Activated T-helper 1 cell treated with Interleukin-2 at 50 U/mL for 16 hours (primary cell): ENCODE data around the gene IQUB.
"Not testable (repeated sequence)": the region's sequence is repeated elsewhere in the genome, so short reads cannot be mapped to it uniquely, and the experiment has no call there.

Source experiments
- DNase-seq: peaks from one replicate; pipeline ENCODE4 v3.0.0-alpha.2; 2020; ENCODE audit warnings: low read depth

IQUB gene

DNA sequence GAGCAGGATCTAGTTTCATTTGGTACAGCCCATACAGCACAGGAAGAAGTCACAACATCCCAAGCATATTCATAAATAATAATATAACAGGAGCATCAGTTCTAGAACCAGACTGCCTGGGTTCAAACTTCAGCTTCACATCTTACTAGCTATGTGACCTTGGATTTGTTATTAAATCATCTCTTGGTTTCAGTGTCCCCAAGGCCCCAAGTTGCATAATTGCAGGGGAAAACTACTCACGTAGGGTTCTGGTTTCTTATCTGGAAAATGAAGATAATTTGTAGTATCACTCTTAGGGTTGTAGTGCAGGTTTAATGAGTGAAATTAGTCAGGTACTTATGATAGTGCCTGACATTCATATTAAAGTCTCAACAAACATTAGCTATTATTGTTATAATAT lies 5.5 kb upstream of the IQUB start:
- no peak for DNase-seq

DNA sequence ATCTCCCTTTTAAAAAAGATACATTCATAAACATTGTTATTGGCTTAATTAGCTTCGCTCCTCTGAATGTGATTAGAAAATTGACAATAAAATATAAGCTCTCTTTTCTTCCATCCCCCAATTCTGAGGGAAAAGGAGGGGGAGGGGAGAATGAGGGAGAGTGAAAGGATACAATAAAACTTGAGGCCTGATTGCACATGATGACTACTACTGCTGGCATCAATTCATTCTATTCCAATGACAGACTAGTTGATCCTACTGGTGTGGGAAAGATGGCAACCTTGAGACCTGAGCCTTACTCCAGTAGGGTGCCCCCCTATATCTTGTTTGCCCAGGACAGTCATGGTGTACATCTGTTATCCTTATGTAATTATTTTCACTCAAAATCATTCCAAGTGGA lies 4.5 kb upstream of the IQUB start:
- no peak for DNase-seq

DNA sequence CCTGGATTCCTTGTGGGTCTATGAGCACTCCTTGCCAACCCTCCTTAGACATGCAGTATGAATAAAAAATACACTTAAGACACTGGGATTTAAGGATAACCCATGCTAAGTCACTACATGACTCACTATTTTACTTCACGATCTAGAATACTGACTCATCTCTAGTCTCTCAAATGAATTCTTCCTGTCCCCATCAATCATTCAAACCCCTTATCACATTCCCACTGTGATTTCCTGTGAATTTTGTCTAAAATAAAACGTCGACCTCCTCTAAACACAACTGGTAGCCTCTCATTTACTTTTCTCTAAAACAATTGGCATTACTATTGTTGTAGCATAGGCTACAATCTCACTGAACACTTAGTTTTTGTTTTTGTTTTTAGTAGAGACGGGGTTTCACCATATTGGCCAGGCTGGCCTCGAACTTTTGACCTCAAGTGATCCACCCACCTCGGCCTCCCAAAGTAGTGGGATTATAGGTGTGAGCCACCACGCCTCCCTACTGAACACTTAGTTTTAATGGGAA lies 3.9 kb upstream of the IQUB start:
- DNase-seq: no peak

DNA sequence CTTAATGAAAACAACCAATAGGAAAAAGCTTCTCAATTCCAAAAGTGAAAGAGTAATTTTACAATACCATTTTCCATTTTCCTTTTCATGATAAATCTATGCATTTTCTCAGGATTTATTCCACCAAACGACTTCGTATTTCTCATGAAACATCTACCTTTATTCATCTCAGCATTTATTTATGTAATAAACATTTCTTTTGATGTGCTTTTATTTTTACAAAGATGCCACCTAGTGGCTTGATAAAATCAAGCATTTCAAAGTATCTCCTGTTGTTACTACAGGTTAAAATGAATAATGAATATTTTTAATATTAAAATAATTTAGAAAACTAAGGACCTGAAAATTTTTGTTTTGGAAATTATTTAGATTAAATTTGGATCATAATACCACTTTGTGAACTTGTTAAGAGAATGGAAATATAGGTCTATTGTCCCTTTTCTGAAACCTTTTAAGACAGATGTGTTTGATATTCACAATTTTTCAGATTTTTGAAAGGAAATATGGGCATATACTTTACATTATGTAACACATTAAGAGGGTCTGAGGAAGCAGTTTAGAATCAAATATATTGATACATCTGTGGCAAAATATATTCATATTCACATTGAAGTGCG lies 2.7 kb upstream of the IQUB start:
- DNase-seq: no peak

DNA sequence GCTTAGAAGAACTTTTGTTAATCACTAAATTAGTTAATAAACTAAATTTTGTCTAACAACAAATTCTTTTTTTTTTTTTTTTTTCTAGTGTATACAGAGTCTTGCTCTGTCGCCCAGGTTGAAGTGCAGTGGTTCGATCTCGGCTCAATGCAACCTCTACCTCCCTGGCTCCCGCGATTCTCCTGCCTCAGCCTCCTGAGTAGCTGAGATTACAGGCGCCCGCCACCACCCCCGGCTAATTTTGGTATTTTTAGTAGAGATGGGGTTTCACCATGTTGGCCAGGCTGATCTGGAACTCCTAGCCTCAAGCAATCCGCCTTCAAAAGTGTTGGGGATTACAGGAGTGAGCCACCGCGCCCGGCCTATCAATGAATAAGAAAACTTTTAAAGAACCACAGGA lies 1.1 kb upstream of the IQUB start:
- no peak for DNase-seq

DNA sequence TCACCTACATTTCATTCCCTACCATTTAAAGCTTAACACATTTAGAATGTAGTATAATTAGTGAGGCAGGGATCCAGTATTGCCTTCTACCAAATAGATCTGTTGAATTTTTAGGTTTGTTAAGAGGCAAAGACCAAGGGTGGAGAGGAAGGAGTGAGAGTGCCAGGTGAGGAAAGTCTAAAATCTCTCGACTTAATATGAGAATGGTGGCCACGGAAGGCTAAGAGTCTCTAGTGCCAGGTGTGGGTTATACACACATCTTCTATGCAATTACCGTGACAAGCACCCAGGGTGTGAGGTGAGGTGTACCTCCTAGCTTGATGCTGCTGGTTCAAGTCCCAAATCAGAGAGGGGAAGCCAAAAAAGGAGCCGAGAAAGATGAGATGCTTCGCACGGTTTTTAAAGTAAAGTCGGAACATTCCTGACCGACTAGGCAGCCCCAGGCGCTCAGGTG lies 439 bp downstream of the IQUB start:
- DNase-seq: no peak

DNA sequence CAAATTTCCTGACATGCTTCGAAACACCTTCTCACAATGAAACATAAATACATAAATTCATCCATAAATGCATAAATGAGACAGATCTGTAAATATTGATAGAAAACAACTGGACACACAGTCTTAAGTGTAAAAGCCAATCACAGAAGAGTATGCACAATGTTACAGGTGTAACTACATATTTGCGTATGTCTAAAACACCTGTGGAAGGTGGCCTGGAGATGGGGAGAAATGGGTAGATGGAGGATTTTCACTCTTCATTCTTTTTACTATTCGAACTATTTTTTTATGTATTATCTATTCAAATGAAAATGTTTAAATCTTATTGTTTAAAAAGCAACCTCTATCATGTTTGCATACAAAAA lies 860 bp downstream of the IQUB start:
- DNase-seq: no peak

DNA sequence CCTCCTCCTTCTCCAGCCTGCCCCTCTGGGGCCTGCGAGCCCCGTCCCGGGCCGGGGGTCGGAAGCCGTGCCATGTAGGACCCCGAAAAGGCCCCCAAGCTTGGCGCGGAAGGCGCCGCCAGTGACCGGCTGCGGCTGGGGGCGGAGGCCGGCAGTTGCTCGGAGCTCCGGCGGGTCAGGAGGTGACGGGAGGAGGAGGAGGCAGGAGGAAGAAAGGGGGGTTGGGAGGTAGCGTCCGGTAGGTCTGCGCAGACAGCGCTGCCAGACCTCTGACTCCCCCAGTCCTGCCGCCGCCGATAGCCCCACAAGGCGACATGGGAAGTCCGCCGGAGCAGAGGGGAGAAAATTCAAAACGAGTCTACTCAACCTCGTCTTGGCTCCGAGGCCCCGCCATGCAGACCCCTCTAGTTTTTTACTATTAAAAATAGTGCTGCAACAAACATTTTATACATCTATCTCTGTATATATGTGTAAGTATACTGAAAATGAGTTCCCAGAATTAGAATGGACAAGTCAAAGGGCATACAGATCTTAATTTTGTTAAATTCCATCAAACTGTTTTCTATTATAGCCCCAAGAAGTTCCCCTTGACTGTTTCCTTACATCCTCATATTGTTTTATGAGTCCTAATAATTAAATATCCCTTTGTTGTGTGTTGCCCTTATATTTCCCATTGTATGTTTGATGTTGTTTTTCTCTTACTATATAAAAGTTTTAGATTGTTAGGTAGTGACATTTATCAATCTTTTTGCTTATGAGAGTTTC lies 1.4 kb downstream of the IQUB start:
- DNase-seq: not testable (repeated sequence)

DNA sequence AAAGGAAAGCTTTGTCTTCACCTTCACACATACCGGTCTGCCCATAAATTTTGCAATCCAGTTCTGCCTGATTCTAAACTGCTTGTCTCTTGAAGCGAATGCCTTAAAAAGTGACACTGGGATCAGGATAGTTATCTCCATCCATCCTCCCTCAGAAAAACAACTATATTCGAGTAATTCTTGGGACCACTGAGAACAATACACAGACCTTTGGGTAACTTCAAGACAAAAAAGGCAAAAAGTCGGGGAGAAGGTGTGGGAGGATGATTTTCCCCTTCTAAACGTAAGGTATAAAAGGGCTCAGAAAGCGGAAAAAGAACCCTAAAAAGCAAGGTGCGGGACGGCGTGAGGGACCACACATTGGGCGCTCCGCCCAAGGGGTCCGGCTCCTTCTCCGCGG lies 2.1 kb downstream of the IQUB start:
- DNase-seq: not testable (repeated sequence)

DNA sequence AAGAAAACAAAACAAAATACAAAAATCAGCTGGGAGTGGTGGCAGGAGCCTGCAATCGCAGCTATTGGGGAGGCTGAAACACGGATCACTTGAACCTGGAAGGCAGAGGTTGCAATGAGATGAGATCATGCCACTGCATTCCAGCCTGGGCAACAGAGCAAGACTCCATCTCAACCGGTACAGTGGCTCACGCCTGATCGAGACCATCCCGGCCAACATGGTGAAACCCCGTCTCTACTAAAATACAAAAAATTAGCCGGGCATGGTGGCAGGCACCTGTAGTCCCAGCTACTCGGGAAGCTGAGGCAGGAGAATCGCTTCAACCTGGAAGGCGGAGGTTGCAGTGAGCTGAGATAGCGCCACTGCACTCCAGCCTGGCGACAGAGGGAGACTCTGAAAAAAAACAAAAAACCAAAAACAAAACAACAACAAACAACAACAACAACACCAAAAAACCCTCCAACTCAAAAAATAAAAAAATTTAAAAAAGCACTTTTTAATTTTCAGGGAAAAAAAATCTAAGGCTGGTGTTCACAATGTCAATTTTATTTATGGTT lies 4.3 kb downstream of the IQUB start:
- not testable (repeated sequence) for DNase-seq

DNA sequence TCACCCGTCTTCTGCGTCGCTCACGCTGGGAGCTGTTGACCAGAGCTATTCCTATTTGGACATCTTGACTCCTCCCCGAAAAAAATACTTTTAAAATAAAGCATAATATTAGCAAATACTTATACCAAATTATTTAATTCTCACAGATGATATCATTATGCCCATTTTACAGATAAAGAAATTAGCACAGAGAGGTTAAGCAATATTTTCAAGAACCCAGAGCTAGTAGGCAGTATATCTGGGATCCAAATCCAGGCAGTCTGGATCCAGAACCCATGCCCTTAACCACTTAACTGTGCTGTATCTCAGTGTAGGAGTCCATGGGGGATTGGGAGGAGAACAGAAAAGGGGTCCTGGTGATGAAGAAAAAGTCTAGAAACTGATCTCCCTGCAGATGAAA lies 6.1 kb downstream of the IQUB start:
- DNase-seq: no peak

DNA sequence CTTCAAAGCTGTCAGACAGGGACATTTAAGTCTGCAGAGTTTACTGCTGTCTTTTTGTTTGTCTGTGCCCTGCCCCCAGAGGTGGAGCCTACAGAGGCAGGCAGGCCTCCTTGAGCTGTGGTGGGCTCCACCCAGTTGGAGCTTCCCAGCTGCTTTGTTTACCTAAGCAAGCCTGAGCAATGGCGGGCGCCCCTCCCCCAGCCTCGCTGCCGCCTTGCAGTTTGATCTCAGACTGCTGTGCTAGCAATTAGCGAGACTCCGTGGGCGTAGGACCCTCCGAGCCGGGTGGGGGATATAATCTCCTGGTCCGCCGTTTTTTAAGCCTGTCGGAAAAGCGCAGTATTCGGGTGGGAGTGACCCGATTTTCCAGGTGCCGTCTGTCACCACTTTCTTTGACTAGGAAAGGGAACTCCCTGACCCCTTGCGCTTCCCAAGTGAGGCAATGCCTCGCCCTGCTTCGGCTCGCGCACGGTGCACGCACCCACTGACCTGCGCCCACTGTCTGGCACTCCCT lies 6.6 kb downstream of the IQUB start:
- not testable (repeated sequence) for DNase-seq

DNA sequence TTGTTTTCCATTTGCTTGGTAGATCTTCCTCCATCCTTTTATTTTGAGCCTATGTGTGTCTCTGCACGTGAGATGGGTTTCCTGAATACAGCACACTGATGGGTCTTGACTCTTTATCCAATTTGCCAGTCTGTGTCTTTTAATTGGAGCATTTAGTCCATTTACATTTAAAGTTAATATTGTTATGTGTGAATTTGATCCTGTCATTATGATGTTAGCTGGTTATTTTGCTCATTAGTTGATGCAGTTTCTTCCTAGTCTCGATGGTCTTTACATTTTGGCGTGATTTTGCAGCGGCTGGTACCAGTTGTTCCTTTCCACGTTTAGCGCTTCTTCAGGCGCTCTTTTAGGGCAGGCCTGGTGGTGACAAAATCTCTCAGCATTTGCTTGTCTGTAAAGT lies 7.9 kb downstream of the IQUB start:
- DNase-seq: not testable (repeated sequence)

DNA sequence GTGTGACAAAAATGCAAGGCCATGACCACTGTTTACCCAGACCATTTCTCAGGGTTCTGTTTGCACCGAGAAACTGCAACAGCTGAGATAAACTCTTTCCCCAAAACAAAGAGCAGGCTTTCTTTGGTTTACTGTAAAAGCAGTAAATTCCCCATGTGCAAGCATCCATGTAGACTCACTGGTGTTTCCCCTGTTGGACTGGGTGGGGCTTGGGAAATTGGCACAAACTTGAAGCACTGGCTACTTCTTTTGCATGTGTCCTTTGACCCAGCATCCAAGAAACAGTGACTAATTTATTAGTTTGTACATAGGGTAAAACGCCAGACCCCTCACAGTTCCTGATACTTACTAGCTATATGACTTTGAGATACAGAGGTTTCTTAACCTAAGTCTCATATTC lies 12.3 kb downstream of the IQUB start:
- DNase-seq: no peak

DNA sequence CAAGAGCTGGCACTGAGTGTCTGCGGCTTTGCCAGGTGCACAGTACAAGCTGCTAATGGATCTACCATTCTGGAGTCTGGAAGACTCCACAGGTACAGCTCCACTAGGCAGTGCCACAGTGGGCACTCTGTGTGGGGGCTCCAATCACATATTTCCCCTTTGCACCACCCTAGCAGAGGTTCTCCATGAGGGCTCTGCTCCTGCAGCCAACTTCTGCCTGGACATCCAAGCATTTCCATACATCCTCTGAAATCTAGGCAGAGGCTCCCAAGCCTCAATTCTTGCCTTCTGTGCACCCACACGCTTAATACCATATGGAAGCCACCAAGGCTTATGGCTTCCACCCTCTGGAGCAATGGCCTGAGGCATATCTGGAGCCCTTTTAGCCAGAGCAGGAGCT lies 29.2 kb downstream of the IQUB start:
- DNase-seq: no peak

DNA sequence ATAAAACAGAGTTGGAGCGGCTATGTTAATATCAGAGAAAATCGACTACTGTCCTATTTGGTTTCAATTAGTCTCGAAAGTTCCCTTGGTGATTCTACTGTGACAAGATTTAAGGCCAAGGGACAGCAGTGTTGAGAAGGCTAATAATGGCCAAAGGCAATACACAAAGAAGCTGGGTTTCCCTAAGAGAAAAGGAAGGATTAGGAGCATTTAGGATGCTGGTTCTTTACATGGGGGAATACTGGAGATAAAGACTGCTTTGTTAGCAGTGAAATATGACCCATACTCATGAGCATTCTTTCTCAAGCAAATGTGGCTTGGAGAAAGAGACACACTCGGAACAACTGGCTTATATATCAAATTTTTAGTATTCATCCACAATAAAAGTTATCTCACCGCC lies 32.2 kb downstream of the IQUB start:
- no peak for DNase-seq

DNA sequence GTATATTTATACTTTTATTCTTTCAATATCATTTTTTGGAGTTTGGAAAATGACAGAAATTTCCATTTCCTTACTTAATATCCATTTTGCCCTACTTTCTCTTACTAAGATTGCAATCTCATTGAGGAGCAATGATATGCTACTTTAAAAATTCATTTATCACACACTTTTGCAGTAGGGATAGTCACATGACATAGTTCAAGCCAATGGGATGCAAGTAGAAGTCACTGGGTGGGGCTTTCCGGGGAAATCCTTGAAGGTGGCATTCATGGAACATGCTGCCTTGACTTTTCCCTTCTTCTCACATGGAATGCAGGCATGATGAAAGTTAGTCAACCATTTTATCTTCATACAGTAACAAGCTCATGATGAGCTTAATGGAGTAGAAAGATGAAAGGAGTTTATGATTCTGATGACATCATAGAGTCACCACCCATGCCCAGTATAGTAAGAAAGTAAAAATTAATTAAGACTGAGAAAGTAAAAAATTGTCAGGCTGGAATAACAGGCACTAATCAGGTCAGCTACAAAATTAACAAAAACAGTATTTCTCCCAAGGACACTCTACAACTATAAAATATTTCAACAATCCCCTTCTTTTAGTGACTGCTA lies 33.4 kb downstream of the IQUB start:
- DNase-seq: no peak

DNA sequence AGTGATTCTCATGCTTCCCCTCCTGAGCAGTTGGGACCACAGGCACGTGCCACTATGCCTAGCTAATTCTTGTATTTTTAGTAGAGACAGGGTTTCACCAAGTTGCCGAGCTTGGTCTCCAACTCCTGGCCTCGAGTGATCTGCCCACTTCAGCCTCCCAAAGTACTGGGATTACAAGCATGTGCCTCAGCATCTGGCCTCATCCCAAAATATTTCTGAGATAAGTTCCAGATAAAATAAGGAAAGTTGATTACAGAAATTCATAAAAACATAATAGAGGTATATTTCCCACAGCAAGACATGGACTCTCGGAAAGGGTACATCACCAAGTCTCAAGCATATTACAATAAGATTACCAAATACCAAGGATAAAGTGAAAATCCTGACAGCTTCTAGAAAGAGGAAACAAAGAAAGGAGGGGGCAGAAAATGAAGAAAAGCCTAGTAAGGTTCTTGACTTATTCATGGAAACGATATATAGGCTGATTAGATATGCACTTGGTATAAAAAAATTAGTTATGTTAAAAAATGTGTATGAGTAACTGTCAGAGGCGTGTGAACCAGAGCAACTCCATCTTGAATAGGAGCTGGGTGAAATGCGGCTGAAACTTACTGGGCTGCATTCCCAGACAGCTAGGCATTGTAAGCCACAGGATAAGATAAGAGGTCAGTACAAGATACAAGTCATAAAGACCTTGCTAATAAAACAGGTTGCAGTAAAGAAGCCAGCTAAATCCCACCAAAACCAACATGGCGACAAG lies 35.0 kb downstream of the IQUB start:
- DNase-seq: no peak

DNA sequence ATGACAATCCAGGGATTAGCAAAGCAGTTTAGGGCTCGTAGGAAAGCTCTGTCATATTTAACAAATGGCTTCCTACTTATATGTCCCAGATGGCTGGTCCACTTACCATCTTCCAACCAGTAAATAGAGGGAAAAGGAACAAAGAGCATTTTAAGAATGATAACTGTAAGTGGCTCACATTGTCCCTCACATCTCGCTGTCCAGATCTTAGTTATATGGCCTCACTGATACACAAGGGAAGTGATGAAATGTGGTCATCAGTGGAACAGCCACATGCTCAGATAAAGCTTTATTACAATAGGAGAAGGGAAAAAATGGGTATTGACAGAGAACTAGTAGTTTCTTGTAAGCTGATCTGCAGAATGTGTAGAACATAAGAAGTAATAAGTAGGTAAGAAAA lies 35.8 kb downstream of the IQUB start:
- DNase-seq: no peak

DNA sequence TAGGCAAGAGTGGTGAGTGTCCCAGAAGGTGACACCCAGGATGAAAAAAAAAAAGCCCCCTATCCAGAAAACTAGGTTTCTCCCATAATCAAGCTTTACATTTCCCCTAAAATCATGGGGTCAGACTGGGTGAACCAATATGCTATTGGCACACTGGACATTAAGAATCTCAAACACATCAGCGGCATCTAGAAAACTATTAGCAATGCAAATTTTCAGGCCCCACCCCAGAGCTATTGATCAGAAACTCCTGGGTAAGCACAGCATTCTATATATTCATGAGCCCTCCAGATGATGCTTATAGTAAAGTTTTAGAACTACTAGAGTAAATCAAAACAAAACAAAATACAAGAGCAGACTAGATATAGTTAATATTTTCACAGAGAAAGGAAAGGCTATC lies 36.4 kb downstream of the IQUB start:
- no peak for DNase-seq

DNA sequence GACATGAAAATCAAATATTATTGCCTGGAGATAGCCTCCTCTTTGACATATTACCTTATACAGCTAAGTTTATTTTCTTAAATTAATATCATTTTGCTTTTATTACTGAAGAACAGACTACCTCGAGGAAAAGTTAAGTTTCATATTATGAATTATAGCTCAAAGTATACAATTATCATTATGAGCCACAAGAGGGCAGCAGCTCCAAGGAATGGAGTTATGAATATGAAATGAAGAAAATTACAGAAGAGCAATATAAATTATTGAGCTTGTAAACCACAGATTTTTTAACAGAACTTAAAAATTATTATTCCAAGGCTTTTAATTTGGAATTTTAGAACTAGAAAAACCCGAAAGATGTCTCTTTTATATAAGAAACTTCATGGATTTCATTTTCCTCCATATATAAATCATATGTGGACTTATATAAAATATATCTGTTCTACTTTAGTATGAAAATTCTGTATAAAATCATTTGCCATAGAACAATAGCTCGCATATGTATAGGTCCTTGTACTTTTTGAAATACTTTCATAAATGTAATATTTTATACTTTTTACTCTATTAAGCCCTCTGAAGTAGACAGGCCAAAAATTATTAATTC lies 40.1 kb downstream of the IQUB start:
- DNase-seq: no peak

DNA sequence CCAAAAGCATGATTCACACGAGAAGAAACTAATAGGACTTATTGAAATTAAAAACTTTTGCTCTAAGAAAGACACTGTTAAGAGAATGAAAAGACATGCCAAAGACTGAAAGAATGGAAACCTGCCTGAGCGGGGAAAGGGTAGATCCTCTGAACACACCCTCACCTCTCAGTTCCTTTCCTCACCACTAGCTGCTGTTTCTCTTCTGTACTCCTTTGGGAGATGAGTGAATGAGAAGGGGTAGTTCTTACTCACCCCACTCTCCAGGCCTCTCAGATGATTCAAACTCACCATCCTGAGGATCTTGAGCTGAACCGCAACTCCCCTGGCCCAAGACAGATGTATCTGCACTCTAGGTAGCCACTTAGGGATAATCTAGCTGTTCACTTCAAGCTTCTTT lies 41.9 kb downstream of the IQUB start:
- no peak for DNase-seq
